ENCODE measurements around the gene HAVCR1.

- TF ChIP-seq CSRNP3 (CRISPR knock-in tag; IDR thresholded peaks at IDR 0.05): no peak
- TF ChIP-seq, protein P1, sequence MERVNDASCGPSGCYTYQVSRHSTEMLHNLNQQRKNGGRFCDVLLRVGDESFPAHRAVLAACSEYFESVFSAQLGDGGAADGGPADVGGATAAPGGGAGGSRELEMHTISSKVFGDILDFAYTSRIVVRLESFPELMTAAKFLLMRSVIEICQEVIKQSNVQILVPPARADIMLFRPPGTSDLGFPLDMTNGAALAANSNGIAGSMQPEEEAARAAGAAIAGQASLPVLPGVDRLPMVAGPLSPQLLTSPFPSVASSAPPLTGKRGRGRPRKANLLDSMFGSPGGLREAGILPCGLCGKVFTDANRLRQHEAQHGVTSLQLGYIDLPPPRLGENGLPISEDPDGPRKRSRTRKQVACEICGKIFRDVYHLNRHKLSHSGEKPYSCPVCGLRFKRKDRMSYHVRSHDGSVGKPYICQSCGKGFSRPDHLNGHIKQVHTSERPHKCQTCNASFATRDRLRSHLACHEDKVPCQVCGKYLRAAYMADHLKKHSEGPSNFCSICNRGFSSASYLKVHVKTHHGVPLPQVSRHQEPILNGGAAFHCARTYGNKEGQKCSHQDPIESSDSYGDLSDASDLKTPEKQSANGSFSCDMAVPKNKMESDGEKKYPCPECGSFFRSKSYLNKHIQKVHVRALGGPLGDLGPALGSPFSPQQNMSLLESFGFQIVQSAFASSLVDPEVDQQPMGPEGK (CRISPR knock-in tag; IDR thresholded peaks at IDR 0.05; ENCODE audit: borderline replicate concordance): no peak
- no peak for TF ChIP-seq PPARA (CRISPR knock-in tag; IDR thresholded peaks at IDR 0.05; ENCODE audit: borderline replicate concordance)
- TF ChIP-seq, protein P2, sequence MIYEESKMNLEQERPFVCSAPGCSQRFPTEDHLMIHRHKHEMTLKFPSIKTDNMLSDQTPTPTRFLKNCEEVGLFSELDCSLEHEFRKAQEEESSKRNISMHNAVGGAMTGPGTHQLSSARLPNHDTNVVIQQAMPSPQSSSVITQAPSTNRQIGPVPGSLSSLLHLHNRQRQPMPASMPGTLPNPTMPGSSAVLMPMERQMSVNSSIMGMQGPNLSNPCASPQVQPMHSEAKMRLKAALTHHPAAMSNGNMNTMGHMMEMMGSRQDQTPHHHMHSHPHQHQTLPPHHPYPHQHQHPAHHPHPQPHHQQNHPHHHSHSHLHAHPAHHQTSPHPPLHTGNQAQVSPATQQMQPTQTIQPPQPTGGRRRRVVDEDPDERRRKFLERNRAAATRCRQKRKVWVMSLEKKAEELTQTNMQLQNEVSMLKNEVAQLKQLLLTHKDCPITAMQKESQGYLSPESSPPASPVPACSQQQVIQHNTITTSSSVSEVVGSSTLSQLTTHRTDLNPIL (CRISPR knock-in tag; IDR thresholded peaks at IDR 0.05; ENCODE audit: low read depth): no peak
Measured at GRCh38 chr5:157106630-157107461, 47.9 kb upstream of the HAVCR1 start.
